A673 (cell line): ENCODE data around the gene KCNIP3.

ENCODE experiments used
- CTCF ChIP-seq: fragments of 300-800, 200-600 bp; sonication (generic); conservative IDR thresholded peaks from 2 replicates; pipeline ENCODE4 v1.5.1; 2017; ENCODE audit warnings: low read depth, mild to moderate bottlenecking, antibody characterized with exemption, low read length, moderate library complexity, mixed read lengths
- EZH2 ChIP-seq: fragments of 200-600 bp; sonication (generic); IDR thresholded peaks from 2 replicates; pipeline ENCODE4 v1.6.1; 2017; ENCODE audit warnings: borderline replicate concordance, low read depth, mild to moderate bottlenecking, mixed read lengths, antibody characterized with exemption, low read length; ENCODE audit not compliant: poor library complexity, severe bottlenecking

- TF ChIP-seq EZH2 (no peak), CTCF (no peak)
Observed at GRCh38 chr2:95380280-95380679, 83.1 kb downstream of the KCNIP3 start.
